GM12891 (cell line): ENCODE data around the gene CDC20.

Experiments used
- POLR2A ChIP-seq: IDR thresholded peaks from 2 replicates; pipeline ENCODE4 v1.6.1; 2011; ENCODE audit warnings: low read depth, low read length, control low read depth
- POLR2AphosphoS5 ChIP-seq: IDR thresholded peaks from 2 replicates; pipeline ENCODE4 v1.6.1; 2011; ENCODE audit warnings: low read depth, low read length, control low read depth
- POU2F2 ChIP-seq: IDR thresholded peaks from 2 replicates; pipeline ENCODE4 v1.6.1; 2011; ENCODE audit warnings: low read depth, mild to moderate bottlenecking, control low read depth, low read length, moderate library complexity
- SPI1 ChIP-seq: IDR thresholded peaks from 2 replicates; pipeline ENCODE4 v1.6.1; 2011; ENCODE audit warnings: low read depth, low read length, control low read depth
- TAF1 ChIP-seq: IDR thresholded peaks from 2 replicates; pipeline ENCODE4 v1.6.1; 2011; ENCODE audit warnings: low read depth, low read length, control low read depth

DNA sequence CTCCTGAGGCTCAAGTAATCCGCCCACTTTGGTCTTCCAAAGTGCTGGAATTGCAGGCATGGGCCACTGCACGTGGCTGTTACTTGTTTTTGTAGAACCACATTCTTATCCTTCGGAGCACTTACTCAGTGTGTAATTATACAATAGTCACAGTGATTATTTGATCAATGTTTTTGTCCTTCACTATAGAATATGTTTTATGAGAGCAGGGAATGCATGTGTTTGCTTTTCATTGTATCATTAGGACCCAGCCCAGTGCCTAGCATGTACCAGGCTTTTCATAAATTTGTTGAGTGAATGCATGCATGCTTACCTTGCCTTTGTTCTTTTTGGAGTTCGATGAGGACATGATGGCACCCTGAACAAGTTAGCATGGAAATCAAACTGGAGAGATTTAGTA, 36.7 kb downstream of the CDC20 start:
- TF ChIP-seq POLR2AphosphoS5 (no peak), POLR2A (no peak), TAF1 (no peak), SPI1 (no peak), POU2F2 (no peak)
